Neural cell (in vitro differentiated cells): Measurements from ENCODE around the gene SSC5D.

Experiments
- EP300 ChIP-seq: fragments of 450-650 bp; conservative IDR thresholded peaks from 2 replicates; pipeline ENCODE4 v1.6.1; 2014; ENCODE audit warnings: antibody characterized with exemption, mild to moderate bottlenecking, moderate library complexity; ENCODE audit not compliant: poor library complexity, severe bottlenecking
- EZH2 ChIP-seq: fragments of 200-600, 300-800 bp; shearing (Covaris generic), sonication (generic); IDR thresholded peaks from 2 replicates; pipeline ENCODE4 v1.6.1; 2014; ENCODE audit warnings: antibody characterized with exemption, low read length, borderline replicate concordance, mild to moderate bottlenecking; ENCODE audit not compliant: insufficient read depth, poor library complexity, severe bottlenecking
- POLR2AphosphoS5 ChIP-seq: IDR thresholded peaks from 2 replicates; pipeline ENCODE4 v1.6.1; 2012
- SMC3 ChIP-seq: fragments of 450-650 bp; conservative IDR thresholded peaks from 2 replicates; pipeline ENCODE4 v1.6.1; 2014; ENCODE audit warnings: antibody characterized with exemption, mild to moderate bottlenecking, moderate library complexity; ENCODE audit not compliant: poor library complexity
- TAF1 ChIP-seq: IDR thresholded peaks from 2 replicates; pipeline ENCODE4 v1.6.1; 2012; ENCODE audit warnings: low read depth
- TF ChIP-seq, protein P1 (sequence below): fragments of 450-650 bp; IDR thresholded peaks from 2 replicates; pipeline ENCODE4 v1.5.1; 2014; ENCODE audit warnings: antibody characterized with exemption, mild to moderate bottlenecking, moderate library complexity; ENCODE audit not compliant: poor library complexity, severe bottlenecking

DNA sequence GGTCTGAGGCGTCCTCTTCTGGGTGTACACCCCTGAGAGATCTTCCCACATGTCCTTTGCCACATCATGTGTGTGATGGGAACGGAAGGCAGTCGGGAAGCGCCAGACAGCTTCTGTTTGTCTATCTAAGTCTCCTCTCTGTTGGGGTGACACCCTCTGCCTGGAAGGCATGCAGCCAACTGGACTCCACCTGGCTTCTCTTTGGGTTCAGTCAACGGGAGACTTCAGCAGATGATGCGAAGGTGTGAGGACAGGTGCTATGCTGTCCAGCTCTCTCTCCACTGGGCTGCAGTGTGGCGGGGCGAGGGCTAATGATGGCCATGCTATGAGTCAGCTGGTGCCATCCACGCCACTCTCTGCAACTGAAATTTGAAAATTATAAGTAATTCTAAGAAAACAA, 71.4 kb downstream of the SSC5D start:
- TF ChIP-seq, protein P1, sequence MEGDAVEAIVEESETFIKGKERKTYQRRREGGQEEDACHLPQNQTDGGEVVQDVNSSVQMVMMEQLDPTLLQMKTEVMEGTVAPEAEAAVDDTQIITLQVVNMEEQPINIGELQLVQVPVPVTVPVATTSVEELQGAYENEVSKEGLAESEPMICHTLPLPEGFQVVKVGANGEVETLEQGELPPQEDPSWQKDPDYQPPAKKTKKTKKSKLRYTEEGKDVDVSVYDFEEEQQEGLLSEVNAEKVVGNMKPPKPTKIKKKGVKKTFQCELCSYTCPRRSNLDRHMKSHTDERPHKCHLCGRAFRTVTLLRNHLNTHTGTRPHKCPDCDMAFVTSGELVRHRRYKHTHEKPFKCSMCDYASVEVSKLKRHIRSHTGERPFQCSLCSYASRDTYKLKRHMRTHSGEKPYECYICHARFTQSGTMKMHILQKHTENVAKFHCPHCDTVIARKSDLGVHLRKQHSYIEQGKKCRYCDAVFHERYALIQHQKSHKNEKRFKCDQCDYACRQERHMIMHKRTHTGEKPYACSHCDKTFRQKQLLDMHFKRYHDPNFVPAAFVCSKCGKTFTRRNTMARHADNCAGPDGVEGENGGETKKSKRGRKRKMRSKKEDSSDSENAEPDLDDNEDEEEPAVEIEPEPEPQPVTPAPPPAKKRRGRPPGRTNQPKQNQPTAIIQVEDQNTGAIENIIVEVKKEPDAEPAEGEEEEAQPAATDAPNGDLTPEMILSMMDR, result no peak
- TF ChIP-seq TAF1 (no peak), POLR2AphosphoS5 (no peak), EZH2 (no peak), SMC3 (no peak), EP300 (no peak)
